Natural killer cell treated with Interleukin-12 subunit alpha and Interleukin-12 subunit beta and Interleukin-15 and Interleukin-18, amount 100 ng/mL, for 72 hours (primary cell): Measurements from ENCODE around the gene GNG4. TPM values are rescaled to one million over a fixed set of nuclear protein-coding genes. Genes with fewer than 3 reads are reported as not detected.
"Not testable (repeated sequence)": the region's sequence is repeated elsewhere in the genome, so short reads cannot be mapped to it uniquely, and the experiment has no call there.

ENCODE experiments used
- ATAC-seq, 2 donors: fragments of 150-1000 bp; cut with Tn5 transposase in 1 of 2; sonication (Bioruptor Pico), chemical (Tn5 transposase) in 1 of 2; 2 replicates each; pipeline ENCODE4 v1.10.0; 2021
- DNase-seq: peaks from one replicate; pipeline ENCODE4 v3.0.0; 2022; ENCODE audit warnings: low spot score
- H3K27ac Mint-ChIP-seq, 2 donors: 1 replicate in 1 of 2; 2 replicates in 1 of 2; pipeline ENCODE4 v1.8.0; 2022; ENCODE audit warnings: mixed read lengths in 2 of 2, mild to moderate bottlenecking in 1 of 2, moderate library complexity in 1 of 2
- H3K27me3 Mint-ChIP-seq, 2 donors: 1 replicate in 1 of 2; 2 replicates in 1 of 2; pipeline ENCODE4 v1.8.0; 2022; ENCODE audit warnings: mixed read lengths in 2 of 2
- H3K36me3 Mint-ChIP-seq: one replicate; pipeline ENCODE4 v1.8.0; 2022; ENCODE audit warnings: mixed read lengths
- H3K4me1 Mint-ChIP-seq, 2 donors: 1 replicate in 1 of 2; 2 replicates in 1 of 2; pipeline ENCODE4 v1.8.0; 2022; ENCODE audit warnings: low read depth in 2 of 2, mixed read lengths in 2 of 2, mild to moderate bottlenecking in 1 of 2
- H3K4me3 Mint-ChIP-seq: one replicate; pipeline ENCODE4 v1.8.0; 2022; ENCODE audit warnings: mixed read lengths
- H3K9me3 Mint-ChIP-seq: 2 replicates; pipeline ENCODE4 v1.8.0; 2022; ENCODE audit warnings: mixed read lengths
- total RNA-seq, 2 donors: library from RNA; stranded (reverse); gene quantifications; one replicate each; pipeline ENCODE4 v1.2.3, GENCODE V29; 2022

GNG4 gene
- total RNA-seq, 2 donors from 2014 or later = 0.19 TPM; not detected in 1

DNA sequence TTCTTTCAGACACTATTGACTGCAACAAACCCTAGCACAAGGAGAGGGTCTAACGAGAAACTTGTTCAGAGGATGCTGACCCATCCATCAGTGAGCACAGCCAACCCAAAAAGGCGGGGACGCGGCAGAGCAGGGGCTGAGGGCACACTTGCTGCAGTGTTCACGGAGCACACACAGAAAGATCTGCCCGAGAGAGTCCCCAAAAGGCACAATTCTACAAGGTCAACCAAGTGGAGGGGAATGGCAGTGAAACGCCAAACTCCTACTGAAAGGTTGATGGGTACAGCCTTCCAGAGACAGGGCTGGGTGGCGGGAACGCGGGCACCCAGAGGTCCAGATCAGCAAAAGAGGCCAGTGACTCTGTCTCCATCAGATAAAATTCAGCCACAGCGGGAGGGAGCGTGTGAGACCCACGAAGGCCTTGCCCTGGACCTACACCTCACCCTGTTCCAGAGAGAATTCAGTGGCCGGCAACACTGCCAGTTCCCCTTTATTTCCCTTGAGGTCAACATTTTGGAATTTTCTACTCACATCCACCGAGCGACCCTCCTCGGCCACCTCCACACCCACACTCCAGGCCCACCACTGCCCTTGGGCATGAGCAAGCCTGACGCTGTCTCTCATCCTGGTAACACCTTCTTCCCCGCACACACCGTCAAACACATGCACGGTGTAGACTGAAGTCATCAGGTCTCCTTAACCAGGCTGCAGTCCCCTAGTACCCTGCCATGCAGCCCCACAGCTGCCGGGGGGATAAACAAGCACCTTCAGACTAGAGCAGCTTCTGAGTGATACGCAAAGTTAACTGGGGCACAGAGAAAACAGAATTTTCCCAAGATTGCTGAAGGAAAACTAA is 5.5 kb downstream of the GNG4 start:
- Mint-ChIP-seq H3K36me3 (no peaks in the 10 kb centered on the region), H3K27me3 (peaks cover 35 to 40% of the 10 kb centered on the region in 2 donors), H3K4me3 (no peak overlapping the region), H3K27ac (peak overlapping the region; percentile 30 to 53), H3K4me1 (peaks cover 27 to 35% of the 10 kb centered on the region in 2 donors), H3K9me3 (no peaks in the 10 kb centered on the region)
- DNase-seq = no peak
- no peak for ATAC-seq

DNA sequence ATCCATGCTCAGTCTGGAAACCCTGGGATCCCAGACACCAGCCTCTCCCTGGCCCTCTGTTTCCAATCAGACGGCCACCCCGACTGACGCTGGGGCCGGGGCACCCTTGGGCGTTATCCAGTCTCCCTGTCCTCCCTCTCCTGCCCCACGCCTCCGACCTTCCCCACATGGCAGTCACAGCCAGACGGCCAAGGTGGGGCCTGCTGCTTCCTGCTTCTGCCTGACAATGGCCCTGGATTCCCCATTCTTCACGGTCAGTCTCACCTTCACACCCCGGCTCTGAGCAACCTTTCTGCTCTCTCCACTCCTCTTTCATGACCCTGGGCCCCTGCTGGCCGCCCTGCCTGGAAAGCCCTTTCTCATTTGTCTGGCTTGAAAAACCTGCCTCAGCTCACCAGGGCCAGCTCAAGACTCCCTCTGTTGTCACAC is 6.6 kb downstream of the GNG4 start:
- no peak for DNase-seq
- Mint-ChIP-seq H3K4me3 (peak overlapping the region; percentile 89), H3K27me3 (peaks cover 24 to 36% of the 10 kb centered on the region in 2 donors)

DNA sequence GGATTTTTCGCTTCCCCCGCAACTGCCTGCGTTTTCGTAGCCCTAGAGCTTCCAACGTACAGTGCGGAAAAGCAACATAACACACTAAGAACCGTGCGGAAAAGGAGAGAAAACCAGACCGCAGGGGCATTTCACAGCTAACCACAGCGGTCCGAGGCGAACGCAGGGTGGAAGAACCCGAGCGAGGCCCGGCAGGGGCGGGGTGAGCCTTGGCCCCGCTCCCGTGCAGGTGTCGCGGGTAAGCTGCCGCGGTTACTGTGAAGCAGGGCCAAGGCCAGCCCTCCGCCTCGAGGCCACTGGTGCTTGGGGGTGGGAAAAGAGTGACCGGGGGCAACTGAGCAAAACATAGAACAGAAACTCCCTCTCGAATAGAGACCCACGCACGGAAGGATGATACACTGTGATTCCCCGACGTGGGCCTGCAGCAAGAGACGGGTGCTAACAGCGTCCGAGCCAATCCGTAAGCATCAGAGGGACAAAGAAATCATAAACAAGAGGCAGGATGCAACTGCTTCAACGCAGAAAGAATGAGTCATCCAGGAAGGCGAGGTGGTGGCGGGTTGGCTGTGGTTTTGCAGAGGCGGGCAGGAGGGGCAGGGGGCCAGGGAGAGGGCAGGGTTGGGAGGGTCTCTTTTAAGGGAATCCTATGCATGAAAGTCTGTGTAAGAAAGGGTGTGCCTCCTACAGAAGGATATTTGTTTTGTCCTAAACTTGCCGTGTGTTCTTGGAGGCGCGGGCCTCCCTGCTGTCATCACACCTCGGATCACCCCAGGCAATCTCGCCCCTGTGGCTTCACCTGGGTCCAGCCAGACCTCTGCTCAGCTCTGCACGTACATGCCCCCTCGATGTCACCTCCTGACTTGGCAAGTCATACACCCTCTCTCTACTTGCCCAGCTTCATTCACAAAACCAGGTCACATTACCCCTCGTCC is 7.3 kb downstream of the GNG4 start:
- ATAC-seq = peak; percentile 87 to 88
- DNase-seq = peak; percentile 88
- Mint-ChIP-seq H3K4me3 (peak overlapping the region; percentile 89), H3K27me3 (peaks cover 21 to 33% of the 10 kb centered on the region in 2 donors), H3K9me3 (no peaks in the 10 kb centered on the region), H3K36me3 (no peaks in the 10 kb centered on the region), H3K4me1 (peaks cover 20 to 31% of the 10 kb centered on the region in 2 donors), H3K27ac (peak overlapping the region; percentile 53 to 88)

More for the DNA sequence above, 6.6 kb downstream of the GNG4 start:
- H3K36me3 Mint-ChIP-seq = no peaks in the 10 kb centered on the region
- ATAC-seq = no peak
- peak overlapping the region; percentile 53 to 88 for H3K27ac Mint-ChIP-seq
- peaks cover 20 to 31% of the 10 kb centered on the region in 2 donors for H3K4me1 Mint-ChIP-seq
- no peaks in the 10 kb centered on the region for H3K9me3 Mint-ChIP-seq

DNA sequence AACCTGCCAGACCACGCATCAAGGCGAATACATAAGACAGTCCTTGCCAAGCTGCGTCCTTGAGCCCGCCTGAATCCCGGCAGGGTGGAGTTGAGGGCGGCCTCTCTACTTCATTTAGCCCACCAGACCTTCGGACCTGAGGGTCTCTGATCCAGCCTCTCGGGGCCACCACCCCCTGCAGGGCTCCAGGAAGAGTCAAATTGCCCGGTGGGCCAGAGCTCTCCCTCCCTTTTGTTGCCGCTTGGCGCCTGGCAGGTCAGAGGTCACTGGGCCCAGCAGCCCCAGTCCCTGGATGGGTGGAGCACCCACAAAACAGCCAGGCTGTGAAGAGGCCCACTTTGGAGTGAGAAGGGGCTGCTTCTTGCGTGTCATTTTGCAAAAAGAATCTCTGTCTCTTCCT is 9.0 kb downstream of the GNG4 start:
- DNase-seq = no peak
- H3K4me3 Mint-ChIP-seq = peak overlapping the region; percentile 15
- ATAC-seq = no peak
- no peak overlapping the region for H3K27ac Mint-ChIP-seq
- peaks cover 6 to 21% of the 10 kb centered on the region in 2 donors for H3K27me3 Mint-ChIP-seq
- H3K4me1 Mint-ChIP-seq = peaks cover 20 to 31% of the 10 kb centered on the region in 2 donors
- no peaks in the 10 kb centered on the region for H3K36me3 Mint-ChIP-seq
- H3K9me3 Mint-ChIP-seq = no peaks in the 10 kb centered on the region

DNA sequence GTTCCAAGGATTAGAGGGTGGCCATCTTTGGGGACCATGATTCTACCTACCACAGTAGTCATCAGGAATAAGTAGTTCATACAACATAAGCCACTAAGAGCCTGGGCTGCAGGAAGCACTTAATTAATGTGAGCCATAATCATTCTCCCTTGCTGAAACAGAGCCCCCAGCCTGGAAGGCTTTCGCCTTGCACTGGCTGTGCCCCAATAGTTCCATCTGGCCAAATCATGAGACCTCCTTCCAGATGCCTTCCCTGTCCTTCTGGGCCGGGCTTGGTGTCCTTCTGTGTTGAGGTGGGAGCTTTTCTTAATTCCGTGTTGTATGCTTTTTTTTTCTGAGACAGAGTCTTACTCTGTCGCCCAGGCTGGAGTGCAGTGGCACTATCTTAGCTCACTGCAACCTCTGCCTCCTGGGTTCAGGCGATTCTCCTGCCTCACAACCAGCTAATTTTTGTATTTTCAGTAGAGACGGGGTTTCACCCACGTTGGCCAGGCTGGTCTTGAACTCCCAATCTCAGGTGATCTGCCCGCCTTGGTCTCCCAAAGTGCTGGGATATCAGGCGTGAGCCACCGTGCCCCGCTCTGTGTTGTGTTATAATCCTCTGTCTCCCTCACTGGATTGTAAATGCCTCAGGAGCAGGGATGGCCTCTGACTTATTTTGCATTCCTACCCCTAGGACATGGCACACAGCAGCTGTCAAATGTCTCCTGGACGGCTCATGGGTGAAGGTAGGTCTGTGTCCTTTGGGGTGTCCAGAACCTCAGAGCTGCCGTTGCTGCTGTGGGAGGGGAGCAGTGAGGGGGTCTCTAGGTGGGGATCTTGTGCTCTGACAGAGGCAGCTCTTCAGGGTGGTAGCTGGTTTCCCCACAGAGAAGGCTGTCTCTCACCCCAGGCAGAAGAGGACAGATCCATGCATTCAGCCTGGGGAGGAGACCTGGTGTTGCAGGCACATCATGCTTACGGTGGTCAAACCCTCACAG is 10.1 kb downstream of the GNG4 start:
- DNase-seq (no peak), ATAC-seq (no peak)
- no peaks in the 10 kb centered on the region for H3K36me3 Mint-ChIP-seq
- peak overlapping the region; percentile 30 for H3K4me3 Mint-ChIP-seq
- no peak overlapping the region for H3K27ac Mint-ChIP-seq
- peaks cover 20 to 29% of the 10 kb centered on the region in 2 donors for H3K4me1 Mint-ChIP-seq
- peaks cover 6 to 18% of the 10 kb centered on the region in 2 donors for H3K27me3 Mint-ChIP-seq
- H3K9me3 Mint-ChIP-seq = no peaks in the 10 kb centered on the region

DNA sequence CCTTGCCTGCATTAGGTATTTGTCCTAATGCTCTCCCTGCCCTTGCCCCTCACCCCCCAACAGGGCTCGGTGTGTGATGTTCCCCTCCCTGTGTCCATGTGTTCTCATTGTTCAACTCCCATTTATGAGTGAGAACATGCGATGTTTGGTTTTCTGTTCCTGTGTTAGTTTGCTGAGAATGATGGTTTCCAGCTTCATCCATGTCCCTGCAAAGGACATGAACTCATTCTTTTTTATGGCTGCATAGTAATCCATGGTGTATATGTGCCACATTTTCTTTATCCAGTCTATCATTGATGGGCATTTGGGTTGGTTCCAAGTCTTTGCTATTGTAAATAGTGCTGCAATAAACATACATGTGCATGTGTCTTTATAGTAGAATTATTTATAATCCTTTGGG is 11.0 kb downstream of the GNG4 start:
- H3K36me3 Mint-ChIP-seq, H3K9me3 Mint-ChIP-seq, H3K4me3 Mint-ChIP-seq, H3K27ac Mint-ChIP-seq, ATAC-seq, DNase-seq: not testable (repeated sequence)
- Mint-ChIP-seq H3K4me1 (peaks cover 20 to 24% of the 10 kb centered on the region in 2 donors), H3K27me3 (peaks cover 5 to 18% of the 10 kb centered on the region in 2 donors)

DNA sequence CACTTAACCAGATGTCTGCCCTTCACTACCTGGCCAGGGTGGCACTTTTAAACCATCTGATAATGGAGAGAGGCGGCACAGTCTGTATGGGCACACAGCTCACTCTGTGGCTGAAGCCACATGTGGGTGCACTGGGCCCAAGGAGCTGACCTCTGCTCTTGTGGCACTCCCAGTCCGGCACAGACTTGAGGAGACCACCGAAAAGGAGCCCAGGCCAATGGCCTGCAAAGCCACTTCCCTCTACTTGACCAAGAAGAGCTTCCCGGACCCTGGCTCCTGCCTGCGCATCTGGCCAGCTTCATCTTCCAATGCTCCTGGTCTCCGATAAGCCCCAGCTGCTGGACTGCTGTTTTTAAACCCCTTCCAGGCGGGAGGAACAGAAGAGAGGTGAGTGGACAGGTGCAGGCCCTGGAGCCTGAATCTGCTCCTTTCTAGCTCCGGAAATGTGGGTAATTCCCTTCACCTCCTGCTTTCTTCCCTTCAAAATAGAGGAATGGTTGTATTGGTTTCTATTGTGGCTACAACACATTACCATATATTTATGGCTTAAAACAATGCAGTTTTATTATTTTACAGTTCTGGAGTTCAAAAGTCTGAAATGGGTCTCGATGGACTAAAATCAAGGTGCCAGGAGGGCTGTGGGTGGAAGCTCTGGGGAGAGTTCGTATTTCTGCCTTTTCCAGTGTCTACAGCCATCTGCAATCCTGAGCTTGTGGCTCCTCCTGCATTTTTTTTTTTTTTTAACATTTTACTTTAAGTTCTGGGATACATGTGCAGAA is 11.6 kb downstream of the GNG4 start:
- Mint-ChIP-seq H3K9me3 (no peaks in the 10 kb centered on the region), H3K4me1 (peaks cover 14 to 18% of the 10 kb centered on the region in 2 donors), H3K36me3 (no peaks in the 10 kb centered on the region), H3K4me3 (no peak overlapping the region), H3K27me3 (peaks cover 2 to 13% of the 10 kb centered on the region in 2 donors), H3K27ac (no peak overlapping the region)
- no peak for ATAC-seq
- no peak for DNase-seq

DNA sequence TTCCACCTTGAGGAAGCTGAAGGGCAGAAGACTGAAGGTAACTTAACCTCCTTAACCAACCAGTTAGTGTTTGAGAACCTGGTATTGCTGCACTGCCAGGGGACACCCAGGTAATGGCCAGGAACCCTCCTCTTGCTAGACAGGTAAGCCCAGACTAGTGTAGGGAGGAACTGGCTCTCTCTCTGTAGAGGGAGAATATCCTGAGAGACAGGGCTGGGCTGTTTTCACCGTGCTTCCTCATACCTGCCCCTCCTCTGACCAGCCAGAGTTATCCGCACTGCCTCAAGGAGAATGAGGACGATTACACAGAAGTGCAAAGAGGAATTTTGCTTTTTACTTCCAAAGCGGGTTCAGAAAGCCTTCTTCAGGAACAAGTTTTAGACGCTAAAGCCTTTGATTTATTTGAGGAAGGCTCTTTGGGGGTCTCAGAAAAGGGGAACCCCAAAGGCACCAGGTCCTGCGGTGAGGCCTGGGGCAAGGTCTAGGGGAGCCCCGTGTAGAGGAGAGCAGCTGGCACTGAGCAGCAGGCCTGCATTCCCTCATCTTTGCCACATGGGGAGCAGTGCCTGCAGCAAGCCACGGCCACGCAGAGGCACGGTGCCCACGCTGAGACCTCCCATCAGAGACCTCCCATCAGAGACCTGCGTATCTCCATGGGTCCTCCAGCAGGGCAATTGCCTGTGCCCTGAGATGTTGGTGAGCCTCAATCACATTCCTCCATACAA is 13.5 kb downstream of the GNG4 start:
- DNase-seq = no peak
- Mint-ChIP-seq H3K4me1 (peaks cover 0 to 3% of the 10 kb centered on the region in 2 donors), H3K4me3 (no peak overlapping the region), H3K9me3 (no peaks in the 10 kb centered on the region), H3K36me3 (no peaks in the 10 kb centered on the region), H3K27me3 (peaks cover 7 to 13% of the 10 kb centered on the region in 2 donors), H3K27ac (no peak overlapping the region)
- no peak for ATAC-seq

DNA sequence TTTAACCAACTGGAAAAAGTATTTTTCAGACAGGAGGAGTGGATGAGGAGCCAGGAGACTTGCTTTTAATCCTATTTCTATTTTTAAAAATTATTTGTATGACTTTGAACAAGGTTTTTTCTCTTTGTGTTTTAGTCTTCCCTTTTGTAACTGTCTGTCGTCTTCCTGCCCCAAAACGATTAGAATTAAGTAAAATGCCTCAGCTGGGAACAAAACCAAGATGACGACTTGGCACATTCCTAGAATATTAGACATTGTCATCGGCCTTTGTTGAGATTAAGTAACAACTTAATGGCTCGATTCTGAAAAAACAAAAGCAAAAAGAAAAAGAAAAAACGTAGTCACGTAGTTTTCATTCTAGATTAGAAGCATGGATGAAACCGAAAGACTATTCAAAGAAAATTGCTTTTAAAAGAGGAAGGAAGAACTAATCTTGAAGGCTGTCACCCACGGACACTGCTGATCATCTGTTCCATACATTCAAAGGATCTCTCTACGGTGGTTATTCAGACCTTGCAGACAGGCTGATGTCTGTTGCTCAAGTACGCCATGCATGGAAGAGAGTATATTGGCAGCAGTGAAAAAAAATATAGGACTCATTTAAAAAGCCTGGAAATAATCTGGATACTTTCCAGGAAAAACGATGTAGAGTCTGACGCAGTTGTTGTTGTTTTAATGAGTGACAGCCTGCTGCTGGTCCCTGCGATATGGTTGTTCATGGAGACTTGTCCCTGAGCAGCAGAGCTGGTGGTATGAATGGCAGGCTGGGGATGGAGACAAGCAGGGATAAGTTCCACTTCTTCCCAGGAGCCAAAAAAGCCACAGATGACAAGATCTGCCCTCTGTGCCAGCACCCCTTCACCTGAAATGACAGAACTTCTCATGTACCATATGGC is 16.8 kb downstream of the GNG4 start:
- Mint-ChIP-seq H3K27me3 (peaks cover 7 to 8% of the 10 kb centered on the region in 2 donors), H3K9me3 (no peaks in the 10 kb centered on the region), H3K36me3 (no peaks in the 10 kb centered on the region), H3K4me1 (no peaks in the 10 kb centered on the region), H3K4me3 (no peak overlapping the region), H3K27ac (no peak overlapping the region)
- ATAC-seq (no peak), DNase-seq (no peak)

DNA sequence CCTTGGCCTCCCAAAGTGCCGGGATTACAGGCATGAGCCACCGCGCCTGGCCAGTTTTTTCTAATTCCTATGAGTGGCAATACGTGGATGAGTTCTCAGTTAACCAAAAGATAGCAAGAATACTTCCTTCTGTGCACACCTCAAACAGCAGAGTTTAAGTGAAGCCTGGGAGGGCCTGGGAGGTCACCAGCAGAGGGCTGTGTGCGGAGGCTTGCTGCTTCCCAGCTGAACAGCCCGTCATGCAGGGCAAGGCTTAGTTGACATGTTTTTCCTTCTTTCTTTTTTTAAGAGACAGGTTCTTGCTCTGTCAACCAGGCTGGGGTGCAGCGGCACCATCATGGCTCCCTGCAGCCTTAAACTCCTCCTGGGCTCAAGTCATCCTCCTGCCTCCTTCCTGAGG is 17.8 kb downstream of the GNG4 start:
- Mint-ChIP-seq H3K27ac (no peak overlapping the region), H3K27me3 (peaks cover 7 to 8% of the 10 kb centered on the region in 2 donors), H3K36me3 (no peaks in the 10 kb centered on the region), H3K4me3 (no peak overlapping the region), H3K4me1 (no peaks in the 10 kb centered on the region), H3K9me3 (no peaks in the 10 kb centered on the region)
- DNase-seq = no peak
- no peak for ATAC-seq

DNA sequence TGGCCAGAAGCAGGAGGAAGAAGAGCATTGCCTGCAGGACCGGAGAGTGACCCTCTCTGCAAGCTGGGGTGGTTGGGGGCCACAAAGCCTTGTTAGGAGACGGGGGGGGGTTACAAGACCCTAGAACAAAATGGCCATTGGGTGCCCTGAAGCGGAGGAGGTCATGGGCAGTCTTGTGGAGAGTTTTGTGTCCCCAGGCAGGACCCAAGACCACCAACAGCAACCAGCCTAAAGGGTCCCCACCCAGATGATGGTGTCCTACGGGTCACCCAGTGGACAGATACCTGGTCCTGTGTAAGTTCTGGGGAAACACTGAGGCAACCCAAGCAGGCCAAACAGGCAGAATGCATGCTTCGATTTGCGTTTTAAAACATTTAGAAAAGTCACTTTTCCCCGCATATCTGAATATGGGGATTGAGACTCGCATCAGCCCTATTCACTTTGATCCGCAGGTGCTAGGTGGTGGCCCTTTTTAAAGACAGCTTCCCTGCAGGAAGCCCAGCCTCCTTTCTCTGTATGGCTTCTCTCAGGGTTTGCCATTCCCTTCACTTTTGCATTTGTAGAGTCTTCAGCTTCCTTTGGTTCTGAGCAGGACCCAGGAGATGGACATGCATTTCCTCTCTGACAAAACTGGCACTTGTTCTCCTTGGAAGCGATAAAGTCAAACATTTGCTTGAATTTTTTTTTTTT is 21.1 kb downstream of the GNG4 start:
- H3K4me1 Mint-ChIP-seq = no peaks in the 10 kb centered on the region
- H3K27me3 Mint-ChIP-seq = peaks cover 11 to 26% of the 10 kb centered on the region in 2 donors
- ATAC-seq = no peak
- DNase-seq = no peak
- H3K9me3 Mint-ChIP-seq = no peaks in the 10 kb centered on the region
- no peak overlapping the region for H3K27ac Mint-ChIP-seq
- H3K4me3 Mint-ChIP-seq = no peak overlapping the region
- H3K36me3 Mint-ChIP-seq = no peaks in the 10 kb centered on the region
